GM19240 (cell line): ENCODE results near the gene TLCD4.
"Not testable (repeated sequence)": the region's sequence is repeated elsewhere in the genome, so short reads cannot be mapped to it uniquely, and the experiment has no call there.

Source experiments
- DNase-seq: peaks from one replicate; pipeline ENCODE4 v3.0.0; 2011; ENCODE audit warnings: low spot score; ENCODE audit not compliant: insufficient read length

Gene TLCD4, protein sequence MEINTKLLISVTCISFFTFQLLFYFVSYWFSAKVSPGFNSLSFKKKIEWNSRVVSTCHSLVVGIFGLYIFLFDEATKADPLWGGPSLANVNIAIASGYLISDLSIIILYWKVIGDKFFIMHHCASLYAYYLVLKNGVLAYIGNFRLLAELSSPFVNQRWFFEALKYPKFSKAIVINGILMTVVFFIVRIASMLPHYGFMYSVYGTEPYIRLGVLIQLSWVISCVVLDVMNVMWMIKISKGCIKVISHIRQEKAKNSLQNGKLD

DNA sequence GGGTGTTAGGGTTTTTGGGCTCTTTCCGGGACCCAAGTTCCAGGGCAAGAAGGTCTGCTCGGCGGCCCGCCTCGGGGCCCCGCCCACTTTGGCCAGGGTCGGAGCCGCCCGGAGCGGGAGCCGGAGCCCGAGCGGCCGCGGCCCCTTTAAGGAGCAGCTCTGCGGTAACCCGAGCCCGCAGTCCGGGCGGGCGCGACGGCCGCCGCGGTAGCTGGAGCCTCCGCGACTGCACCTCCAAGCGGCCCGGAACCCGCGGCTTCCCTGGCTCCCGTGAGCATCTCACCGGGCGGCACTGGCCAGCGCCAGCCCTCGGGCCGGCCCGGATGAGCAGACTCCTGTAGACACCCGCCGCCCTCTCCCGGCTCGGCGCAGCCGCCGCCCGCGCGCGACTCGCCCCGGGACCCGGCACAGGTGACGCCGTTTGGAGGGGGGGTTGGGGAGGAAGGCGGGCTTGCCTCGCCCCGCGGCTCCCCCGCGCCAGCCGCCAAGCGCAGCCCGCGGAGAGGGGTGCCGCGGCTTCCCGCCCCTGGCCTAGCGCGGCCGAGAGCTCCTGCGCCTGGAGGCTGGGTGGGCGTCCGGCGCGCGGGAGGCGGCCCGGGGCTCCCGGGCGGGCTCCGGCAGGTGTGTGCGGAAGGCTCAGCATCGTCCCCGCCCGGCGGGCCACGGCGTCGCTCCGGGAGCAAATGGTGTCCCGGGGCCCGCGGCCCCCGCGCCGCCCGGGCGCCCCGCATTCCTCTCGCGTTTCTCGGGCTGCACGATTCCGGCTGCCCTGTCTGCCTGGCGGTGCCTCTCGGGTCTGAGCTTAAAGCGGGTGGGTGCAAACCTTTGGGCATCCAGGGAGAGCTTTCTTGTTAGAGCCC is at the start of gene TLCD4:
Gene TLCD4 (plus strand): TSS at position 149 of the 860 bp plus-strand sequence. CDS start 26,547 bp downstream, outside the sequence.
- no peak for DNase-seq

DNA sequence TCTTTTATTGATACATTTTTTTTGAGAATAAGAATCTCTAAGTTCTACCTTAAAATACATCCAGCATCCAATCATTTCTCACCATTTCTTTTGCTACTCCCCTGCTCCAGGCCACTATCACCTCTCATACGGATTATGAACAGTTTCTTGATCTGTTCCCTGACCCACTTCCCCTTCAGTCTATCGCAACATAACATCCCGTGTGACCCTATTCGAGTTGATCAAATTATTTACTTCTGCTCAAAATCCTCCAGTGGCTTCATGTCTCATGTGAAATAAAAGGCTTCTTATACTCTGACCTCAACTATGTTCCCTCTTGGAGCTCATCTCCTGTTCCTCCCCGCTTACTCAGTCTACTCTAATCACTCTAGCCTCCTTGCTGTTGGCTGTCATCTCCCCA is 49.6 kb upstream of the TLCD4 start:
- DNase-seq: no peak

DNA sequence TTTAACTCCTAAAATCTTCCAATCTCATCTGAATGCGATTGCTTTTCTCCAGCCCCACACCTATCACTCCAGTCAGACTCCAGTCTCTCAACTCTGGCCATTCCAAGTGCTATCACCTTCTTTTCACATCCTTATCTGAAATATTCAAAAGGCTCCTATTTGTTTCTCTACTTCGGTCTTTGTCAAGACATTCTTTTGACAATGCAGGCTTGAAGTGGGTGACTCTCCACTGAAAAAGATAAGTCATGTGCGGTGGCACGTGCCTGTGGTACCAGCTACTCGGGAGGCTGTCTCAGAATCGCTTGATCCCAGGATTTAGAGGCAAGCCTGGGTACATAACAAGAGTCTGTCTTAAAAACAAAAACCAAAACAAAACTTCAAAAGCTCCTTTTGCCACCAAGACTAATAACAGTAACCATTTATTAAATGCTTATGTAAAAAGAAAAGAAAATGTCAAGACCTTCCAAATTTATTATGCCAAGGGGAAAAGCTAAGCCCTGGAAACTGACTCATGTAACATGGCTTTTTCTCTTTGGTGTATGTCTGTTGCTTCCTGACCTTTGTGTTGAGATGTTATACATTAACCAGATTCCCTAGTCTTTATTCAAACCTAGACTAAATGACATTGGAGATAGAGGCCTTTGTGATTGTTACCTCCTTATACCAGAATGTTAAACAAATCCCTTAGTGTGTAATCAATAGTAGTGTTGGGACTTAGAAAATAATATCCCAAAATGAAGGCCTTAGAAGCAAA is 48.0 kb upstream of the TLCD4 start:
- DNase-seq: no peak

DNA sequence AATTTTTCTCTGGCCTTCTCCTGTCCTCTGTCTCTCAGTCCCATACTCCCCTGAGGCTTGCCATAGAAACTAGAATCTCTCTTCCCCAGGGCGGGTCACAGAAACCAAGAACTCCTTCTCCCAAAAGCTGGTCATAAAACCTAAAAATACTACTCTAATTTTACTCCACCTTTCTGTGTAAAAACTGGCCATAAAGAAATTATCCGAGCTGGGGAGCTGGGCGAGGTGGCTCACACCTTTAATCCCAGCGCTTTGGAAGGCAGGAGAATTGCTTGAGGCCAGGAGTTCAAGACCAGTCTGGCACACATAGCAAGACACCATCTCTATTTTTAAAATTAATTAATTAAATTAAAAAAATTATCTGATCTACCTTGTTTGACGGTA is 47.5 kb upstream of the TLCD4 start:
- no peak for DNase-seq

DNA sequence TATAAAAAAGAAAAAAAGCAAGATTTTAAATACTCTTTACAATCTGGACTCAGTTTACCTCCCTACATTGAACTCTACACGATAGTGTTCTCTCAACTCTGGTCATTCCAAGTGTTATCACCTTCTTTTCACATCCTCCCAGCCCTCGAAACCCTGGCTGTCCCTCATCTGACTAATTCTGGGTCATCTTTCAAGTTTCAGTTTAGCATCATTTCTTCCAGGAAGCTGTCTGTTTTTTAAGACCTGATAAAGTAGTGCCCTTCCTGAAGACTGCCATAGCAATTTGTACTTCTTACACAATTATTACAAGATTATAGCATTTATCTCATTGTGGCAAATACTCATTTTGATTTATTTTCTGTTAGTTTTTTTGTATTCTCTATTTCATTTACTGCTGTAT is 45.6 kb upstream of the TLCD4 start:
- no peak for DNase-seq

DNA sequence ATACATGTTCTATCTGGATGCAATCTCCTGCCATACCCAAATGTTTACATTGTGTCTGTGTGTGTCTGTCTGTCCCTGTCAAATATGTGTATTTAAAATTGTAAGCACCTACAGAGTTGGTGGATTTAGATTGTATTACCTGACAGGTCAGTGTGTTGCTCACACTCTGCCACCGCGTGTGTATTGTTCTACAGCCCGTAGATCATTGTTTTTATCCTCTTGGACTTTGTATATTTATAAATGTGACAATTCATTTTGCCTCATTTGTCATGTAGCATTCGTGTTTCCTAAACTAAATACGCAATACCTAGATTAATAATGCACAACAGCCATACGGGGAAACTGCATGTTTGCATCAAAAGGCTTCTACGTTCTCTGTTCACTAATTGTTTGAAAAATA is 45.0 kb upstream of the TLCD4 start:
- no peak for DNase-seq

DNA sequence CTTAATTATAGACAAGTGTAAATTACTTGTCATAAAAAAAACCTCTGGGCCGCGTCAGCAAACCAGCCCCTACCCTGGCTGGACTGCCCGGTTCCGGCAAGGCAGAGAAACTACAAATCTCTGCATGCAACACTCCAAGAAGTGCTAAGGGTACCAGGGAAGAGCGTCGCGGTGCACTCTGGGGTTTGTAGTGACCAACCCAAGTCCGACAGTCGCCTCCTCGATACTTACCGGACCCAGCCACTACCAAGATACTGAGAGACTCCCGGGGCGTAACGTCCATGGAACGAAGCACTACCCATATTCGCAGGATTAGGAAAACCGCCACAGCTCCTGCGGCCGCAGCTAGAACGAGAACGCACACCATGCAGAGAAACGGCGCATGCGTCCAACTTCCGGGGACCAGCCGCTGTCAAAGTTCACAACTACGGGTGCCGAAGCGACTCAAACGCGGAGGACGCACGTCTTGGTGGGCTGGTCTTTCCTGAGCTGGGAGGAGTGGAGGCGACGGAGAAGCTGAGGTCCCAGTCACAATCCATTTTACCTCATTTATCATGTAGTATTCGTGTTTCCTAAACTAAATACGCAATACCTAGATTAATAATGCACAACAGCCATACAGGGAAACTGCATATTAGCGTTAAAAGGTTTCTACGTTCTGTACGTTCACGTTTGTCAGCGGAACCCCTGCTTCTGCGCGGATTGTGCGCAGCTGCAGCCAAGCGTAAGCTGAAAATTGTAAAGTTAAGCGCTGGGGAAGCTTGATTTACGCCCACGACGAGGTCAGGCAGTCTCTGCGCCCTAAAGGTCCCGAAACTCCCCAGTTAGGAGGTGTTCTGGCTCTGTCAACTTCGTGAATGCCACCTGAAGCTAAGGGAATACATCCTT is 44.4 kb upstream of the TLCD4 start, which contains the start of gene ALG14:
Gene ALG14 (minus strand): TSS at position 420 of the 888 bp plus-strand sequence. CDS start 53 bp downstream, at position 367.
- peak; percentile 78 for DNase-seq

DNA sequence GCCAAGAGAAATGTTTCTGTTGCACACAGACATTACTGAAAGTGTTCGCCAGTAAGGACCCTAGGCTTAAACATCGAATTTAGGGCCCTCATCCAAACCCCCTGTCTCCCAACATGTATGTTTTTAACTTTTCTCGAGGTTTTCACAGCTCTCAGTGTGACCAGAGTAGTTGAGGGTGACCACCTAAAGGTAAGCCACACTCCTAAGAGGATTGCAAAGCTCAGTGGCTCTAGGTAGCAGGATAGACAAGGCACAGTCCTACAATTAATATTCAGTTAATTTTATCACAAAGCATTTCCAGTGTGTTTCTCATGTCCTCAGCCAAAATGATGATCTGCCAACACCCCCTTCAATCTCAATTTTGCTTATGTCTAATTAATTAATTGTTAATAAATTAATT is 43.7 kb upstream of the TLCD4 start:
- DNase-seq: no peak

DNA sequence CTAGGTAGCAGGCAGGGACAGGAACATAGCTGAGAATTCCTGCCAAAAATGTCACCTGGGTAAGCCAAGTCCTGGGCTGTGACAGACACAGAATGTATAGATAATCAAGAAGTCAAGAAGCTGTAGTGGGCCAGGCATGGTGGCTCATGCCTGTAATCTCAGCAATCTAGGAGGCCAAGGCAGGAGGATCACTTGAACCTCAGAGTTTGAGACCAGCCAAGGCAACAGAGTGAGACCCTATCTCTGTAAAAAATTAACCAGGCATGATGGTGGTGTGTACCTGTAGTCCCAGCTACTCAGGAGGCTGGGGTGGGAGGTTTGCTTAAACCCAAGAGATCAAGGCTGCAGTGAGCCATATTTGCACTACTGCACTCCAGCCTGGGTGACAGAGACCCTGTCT is 41.1 kb upstream of the TLCD4 start:
- no peak for DNase-seq

DNA sequence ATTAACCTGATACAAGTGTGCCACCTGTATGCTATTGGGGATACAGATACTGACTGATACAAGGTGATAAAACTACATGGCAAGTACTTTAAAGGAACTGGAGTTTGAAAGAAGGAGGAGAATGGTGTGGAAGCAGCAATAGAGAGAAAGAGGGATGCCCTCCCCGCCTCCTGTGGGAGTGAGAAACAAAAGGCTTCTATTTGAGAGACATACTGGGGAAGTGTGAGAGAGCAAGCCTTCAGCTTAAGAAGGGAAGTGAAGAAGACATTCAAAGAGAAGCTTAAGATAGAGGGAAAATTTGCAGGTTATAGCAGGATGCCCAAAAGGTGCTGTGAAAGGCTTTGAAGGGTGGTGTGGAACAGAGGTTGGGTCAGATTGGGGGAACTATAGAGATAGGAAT is 36.7 kb upstream of the TLCD4 start:
- no peak for DNase-seq

DNA sequence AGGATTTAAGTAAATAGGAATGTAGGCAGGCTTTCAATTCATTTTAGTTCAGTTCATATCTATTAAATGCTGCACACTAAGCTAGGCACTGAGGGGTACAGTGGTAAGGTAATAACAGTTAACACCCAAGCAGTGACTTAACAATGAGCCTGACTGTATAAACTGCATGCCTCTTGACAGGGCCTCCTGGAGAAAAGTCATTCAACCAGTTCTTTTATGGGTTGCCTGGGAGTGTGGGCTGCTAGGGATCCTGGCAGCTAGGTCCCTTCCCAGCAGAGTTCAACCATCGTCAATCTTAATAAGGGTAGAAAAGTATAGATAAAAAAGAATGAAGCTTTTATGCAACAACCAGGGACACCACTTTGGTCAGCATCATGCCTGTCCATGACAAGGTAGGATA is 36.3 kb upstream of the TLCD4 start:
- DNase-seq: no peak

DNA sequence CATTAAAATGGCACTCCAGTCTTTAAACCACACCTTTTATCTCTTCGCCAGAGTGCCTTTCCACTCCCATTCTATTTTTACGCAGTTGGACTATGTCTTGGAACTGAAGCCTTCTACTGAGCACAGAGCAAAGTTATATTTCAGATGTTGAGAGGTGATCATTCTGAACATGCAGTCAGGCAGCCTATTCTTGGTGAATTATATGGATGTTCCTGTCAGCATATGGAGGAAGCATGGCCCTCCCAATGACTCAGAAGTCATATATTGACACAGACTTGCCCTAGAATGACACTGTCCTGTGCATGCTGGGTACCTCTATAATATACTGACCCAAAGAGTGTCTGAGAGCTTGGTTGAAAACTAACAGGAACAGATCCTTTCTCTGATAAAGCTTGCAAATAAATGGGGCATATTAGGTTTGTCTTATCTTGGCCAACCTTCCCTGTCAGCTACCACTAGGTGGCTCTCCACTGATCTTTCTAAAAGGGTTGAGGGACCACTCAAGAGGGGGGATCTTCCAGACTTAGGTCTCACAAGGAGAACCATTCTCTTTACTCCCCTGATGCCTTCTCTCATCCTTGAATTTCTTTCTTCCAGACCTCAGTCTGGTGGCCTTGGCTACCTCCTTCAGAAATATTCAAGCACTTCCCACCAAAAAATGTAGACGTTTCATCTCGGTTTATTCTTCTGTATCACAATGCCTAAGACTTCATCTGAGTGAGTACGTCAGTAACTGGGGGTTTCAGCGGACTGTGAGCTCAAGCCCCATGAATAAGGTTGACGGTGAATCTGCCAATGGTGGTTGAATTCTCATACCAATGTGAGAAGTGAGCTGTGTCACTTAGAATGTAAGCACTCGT is 32.6 kb upstream of the TLCD4 start:
- peak; percentile 43 for DNase-seq

DNA sequence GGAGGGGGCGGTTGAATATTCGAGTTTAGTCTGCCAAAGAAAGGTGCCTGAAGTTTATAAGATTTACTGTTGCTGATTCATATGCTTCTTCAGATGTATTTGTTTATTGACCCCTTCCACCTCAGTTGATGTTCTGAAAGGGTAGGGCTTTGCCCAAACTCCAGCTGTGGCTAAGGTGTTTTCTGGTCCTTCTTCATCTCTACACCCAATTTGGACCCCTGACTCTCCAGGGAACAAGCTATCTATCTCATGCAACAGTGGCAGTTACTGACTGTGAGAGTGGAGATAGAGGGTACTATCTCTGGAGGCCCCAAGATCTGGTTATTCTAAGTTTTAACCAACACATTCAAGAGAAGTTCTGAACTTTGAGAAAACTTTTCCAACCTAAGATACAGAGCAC is 31.8 kb upstream of the TLCD4 start:
- no peak for DNase-seq

DNA sequence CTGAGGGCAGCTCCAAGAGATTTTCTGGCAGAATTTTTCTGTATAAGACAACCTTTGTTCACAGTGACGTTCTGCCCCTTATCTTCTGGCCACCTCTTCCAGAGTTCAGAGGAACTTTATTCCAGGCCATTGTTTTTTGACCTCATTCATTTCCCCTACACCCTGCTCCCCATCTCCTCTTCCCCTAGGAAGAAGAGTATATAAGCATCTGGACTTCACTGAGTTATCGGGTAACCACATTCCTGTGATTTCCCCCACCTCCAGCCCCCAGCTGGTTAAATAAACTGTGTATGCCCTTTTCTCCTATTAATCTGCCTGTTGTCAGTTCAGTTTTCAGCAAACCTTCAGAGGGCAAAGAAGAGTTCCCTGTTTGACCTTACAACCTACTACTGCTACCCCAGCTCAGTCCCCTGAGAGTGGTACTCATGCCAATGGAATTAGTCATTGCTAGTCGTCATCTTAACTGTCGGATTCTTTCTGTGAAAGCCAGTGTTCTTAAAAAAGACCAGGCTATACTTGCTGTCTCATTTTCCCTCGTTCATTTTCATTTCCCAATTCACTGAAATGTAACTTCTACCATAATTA is 30.1 kb upstream of the TLCD4 start:
- no peak for DNase-seq

DNA sequence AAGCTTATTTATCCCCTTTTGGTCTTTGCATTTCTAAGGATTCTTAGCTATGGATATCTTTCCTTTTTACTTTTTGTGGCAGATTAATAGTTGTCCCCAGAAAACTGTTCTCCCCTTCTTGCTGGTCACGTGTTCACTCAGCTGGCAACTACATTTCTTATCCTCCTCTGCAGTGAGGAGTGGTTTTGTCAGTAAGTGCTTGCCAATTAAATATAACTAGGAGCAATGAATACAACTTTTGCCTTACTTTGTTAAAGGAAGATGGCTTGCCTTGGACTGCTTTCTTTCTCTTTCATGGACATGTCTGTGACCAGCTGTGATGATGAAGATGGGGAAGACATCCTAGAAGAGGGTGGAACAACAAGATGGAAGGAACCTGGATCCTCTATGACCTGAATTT is 28.9 kb upstream of the TLCD4 start:
- DNase-seq: no peak

DNA sequence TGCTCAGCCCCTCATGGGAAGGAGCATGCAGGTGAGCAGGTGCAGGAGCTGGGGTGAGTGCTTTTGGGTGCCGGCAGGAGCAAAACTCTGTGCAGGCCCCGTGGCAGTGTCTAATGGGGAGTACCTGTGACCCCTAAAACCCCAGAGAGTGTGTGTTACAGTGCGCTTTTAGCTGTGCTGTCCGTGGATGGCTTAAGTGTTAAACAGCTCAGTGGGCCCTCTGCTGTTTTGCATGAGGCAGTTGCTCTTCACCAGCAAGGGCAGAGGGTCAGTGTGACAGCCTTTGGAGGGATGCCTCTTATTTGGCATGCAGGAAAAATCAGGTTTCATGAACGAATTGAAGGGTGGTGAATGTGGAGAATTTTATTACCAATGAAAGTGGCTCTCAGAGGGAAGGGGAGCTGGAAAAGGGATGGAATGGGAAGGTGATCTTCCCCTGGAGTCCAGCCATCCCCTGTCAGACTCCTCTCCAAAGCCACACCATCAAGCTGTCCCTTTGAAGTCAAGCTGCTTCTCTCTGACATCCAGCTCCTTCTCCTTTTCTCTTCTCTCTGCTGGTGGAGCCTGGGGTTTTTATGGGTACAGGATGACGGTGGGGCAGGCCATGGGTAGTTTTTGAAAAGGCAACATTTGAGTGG is 27.4 kb upstream of the TLCD4 start:
- DNase-seq: no peak

DNA sequence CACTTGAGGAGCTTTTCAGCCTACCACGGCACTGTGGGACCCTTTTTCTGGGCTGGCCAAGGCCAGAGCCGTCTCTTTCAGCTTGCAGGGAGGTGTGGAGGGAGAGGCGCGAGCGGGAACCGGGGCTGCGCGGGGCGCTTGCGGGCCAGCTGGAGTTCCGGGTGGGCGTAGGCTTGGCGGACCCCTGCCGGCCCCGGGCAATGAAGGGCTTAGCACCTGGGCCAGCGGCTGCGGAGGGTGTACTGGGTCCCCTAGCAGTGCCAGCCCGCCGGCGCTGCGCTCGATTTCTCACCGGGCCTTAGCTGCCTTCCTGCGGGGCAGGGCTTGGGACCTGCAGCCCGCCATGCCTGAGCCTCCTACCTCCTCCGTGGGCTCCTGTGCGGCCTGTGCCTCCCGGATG is 25.9 kb upstream of the TLCD4 start:
- not testable (repeated sequence) for DNase-seq

DNA sequence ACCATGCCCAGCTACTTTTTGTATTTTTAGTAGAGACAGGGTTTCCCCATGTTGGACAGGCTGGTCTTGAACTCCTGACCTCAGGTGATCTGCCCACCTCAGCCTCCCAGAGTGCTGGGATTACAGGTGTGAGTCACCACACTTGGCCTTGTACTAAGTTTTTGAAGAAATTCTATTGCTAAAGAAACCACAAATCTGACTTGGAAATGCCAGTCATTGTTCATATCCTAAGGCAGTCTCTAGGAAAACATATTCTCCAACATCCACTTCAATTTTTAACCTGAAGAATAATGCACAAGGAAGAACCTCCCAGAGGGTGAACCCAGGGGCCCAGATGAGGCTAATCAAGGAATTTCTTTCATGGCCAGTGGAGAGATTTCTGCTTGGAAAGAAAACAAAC is 24.3 kb upstream of the TLCD4 start:
- not testable (repeated sequence) for DNase-seq

DNA sequence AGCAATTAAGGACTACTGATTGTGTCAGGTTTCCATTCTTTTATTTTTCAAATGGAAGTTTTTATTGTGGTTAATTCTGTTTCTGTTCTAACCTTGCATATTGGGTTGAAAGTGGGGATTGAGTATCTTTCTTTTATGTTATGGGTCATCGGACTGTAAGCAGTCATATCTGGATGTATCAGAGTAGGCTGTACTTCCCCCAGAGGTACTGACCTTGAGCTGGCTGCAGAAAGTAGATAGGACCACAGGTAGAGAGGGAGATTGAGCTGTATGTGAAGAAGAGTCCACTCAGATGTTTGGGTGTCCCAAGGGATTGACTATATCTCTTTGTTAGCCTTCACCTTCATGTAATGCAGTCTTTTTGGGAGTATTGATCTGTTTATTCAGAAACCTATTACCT is 23.9 kb upstream of the TLCD4 start:
- DNase-seq: no peak
